GM18951 (cell line): ENCODE measurements around the gene ATL2.
"Not testable (repeated sequence)": the region's sequence is repeated elsewhere in the genome, so short reads cannot be mapped to it uniquely, and the experiment has no call there.

Experiments
- POLR2A ChIP-seq: IDR thresholded peaks from 4 replicates; pipeline ENCODE4 v1.6.1; 2011; ENCODE audit warnings: mild to moderate bottlenecking; ENCODE audit not compliant: insufficient read length, insufficient read depth; ENCODE audit errors: extremely low read depth
- in situ Hi-C: fragments of 300-500 bp; cut with MboI; formaldehyde crosslinking; loops from one replicate; pipeline ENCODE4 v1.12.0; 2022; ENCODE audit warnings: low sequenced_read_pairs, mixed read lengths, inconsistent platforms; ENCODE audit not compliant: unreplicated experiment

ATL2 gene

GRCh38 chr2:38377050-38377828, at the start of gene ATL2:
ATL2 (minus strand) TSS chr2:38377273; CDS start chr2:38377260, 13 bp downstream.
- TF ChIP-seq POLR2A, result peak; percentile 83
- in situ Hi-C loops, result no loop called here

- in situ Hi-C loops, result no loop called here
- TF ChIP-seq POLR2A, result no peak
Measured at GRCh38 chr2:38423763-38424162, 46.7 kb upstream of the ATL2 start.

GRCh38 chr2:38421274-38422056, 44.4 kb upstream of the ATL2 start:
- no peak for TF ChIP-seq POLR2A
- in situ Hi-C loops, result no loop called here

- no peak for TF ChIP-seq POLR2A
- in situ Hi-C loops, result no loop called here
Measured at GRCh38 chr2:38419499-38419898, 42.4 kb upstream of the ATL2 start.

GRCh38 chr2:38418735-38419134, 41.7 kb upstream of the ATL2 start:
- in situ Hi-C loops, result no loop called here
- TF ChIP-seq POLR2A, result no peak

- in situ Hi-C loops, result no loop called here
- TF ChIP-seq POLR2A, result no peak
Measured at GRCh38 chr2:38417745-38418689, 40.9 kb upstream of the ATL2 start.

GRCh38 chr2:38416296-38417036, 39.4 kb upstream of the ATL2 start:
- in situ Hi-C loops, result no loop called here
- TF ChIP-seq POLR2A, result no peak

- TF ChIP-seq POLR2A, result no peak
- in situ Hi-C loops, result no loop called here
Measured at GRCh38 chr2:38415728-38416291, 38.7 kb upstream of the ATL2 start.

- no peak for TF ChIP-seq POLR2A
- in situ Hi-C loops, result no loop called here
Measured at GRCh38 chr2:38415023-38415422, 38.0 kb upstream of the ATL2 start.

GRCh38 chr2:38412235-38412871, 35.3 kb upstream of the ATL2 start:
- in situ Hi-C loops, result not testable (repeated sequence)

GRCh38 chr2:38409156-38410102, 32.4 kb upstream of the ATL2 start:
- TF ChIP-seq POLR2A, result no peak

GRCh38 chr2:38407111-38407682, 30.1 kb upstream of the ATL2 start:
- no peak for TF ChIP-seq POLR2A
- in situ Hi-C loops, result no loop called here

More at GRCh38 chr2:38409156-38410102, 32.4 kb upstream of the ATL2 start:
- in situ Hi-C loops, result no loop called here
